Psoas muscle (tissue), 8 donors: Measurements from ENCODE around the gene GRIA3. TPM values are rescaled to one million over a fixed set of nuclear protein-coding genes. Genes with fewer than 3 reads are reported as not detected.

Experiments
- ATAC-seq, 4 donors: fragments of 200-7000 bp; cut with Tn5 transposase; one replicate each; pipeline ENCODE4 v1.9.1; 2020; ENCODE audit warnings: moderate library complexity in 3 of 4, mild to moderate bottlenecking in 2 of 4
- DNase-seq, 2 donors: peaks; one replicate each; pipeline ENCODE4 v3.0.0-alpha.2; 2020
- H3K27ac ChIP-seq: fragments of 200-600 bp; one replicate; pipeline ENCODE4 v1.8.0; 2022
- H3K27me3 ChIP-seq, 3 donors: fragments of 200-600 bp in 1 of 3; one replicate each; pipeline versions ENCODE4 v1.6.1 to v1.8.0; 2013 to 2022; ENCODE audit warnings: low read length in 2 of 3, mild to moderate bottlenecking in 2 of 3, moderate library complexity in 1 of 3; ENCODE audit not compliant: insufficient read depth in 3 of 3
- H3K36me3 ChIP-seq, 2 donors: fragments of 200-600 bp in 1 of 2; one replicate each; pipeline versions ENCODE4 v1.6.1 to v1.8.0; 2013 to 2022; ENCODE audit warnings: low read depth in 1 of 2, mild to moderate bottlenecking in 1 of 2, moderate library complexity in 1 of 2; ENCODE audit not compliant: insufficient read depth in 1 of 2
- H3K4me1 ChIP-seq: fragments of 200-600 bp; one replicate; pipeline ENCODE4 v1.8.0; 2022
- H3K4me3 ChIP-seq: fragments of 200-600 bp; one replicate; pipeline ENCODE4 v1.8.0; 2022; ENCODE audit warnings: mild to moderate bottlenecking
- H3K9me3 ChIP-seq: fragments of 200-600 bp; one replicate; pipeline ENCODE4 v1.8.0; 2022
- whole genome bisulfite sequencing, 3 donors: extraction: QIAGEN DNeasy Blood & Tissue Kit; methylation state at CpG; one replicate each; pipeline versions ENCODE4 v1.1.6 to v1.1.7; 2013; 5-methylcytosine and 5-hydroxymethylcytosine counted together
- intact Hi-C, 2 donors: fragments of 100-400 bp; cut with DNase I; formaldehyde crosslinking; loops; one replicate each; pipeline versions ENCODE4 v1.11.0 to v1.14.2; 2022
- polyA plus RNA-seq, 3 donors: library from polyadenylated mRNA; stranded (reverse); fragments of 200-250 nt; gene quantifications; one replicate each; pipeline ENCODE4 v1.2.3, GENCODE V29; 2013
- total RNA-seq, 4 donors: library from RNA; stranded (reverse); fragmentation: NEBNext Ultra II Directional in 2 of 4; extraction: Animal tissue kit (Norgen Biotek cat#: 25700) in 2 of 4; gene quantifications; one replicate each; pipeline versions ENCODE4 v1.2.1 to v1.2.4, GENCODE V29; 2021 to 2023
- TF ChIP-seq, protein P1 (sequence below): fragments of 200-600 bp; IDR thresholded peaks from one replicate; pipeline ENCODE4 v1.8.0; 2022; ENCODE audit warnings: antibody characterized with exemption
- donor health status: healthy with polysubstance abuse.
- donor health status: DM: no; HTN: no; CAD: no; lungs with moderate emphysema.
- donor health status: Bipolar disorder and iron deficiency.
- donor health status: healthy.
- donor health status: DM: yes; HTN: yes; CAD: no.
- donor health status: DM: no; HTN: no; CAD: no.
- donor health status: DM: no; HTN: no; CAD: no.
- donor health status: DM: yes; HTN: yes; CAD: no.

GRIA3 gene
- total and polyA plus RNA-seq, 7 donors = 0.03 to 0.32 (median 0.21) TPM; not detected in 1

DNA sequence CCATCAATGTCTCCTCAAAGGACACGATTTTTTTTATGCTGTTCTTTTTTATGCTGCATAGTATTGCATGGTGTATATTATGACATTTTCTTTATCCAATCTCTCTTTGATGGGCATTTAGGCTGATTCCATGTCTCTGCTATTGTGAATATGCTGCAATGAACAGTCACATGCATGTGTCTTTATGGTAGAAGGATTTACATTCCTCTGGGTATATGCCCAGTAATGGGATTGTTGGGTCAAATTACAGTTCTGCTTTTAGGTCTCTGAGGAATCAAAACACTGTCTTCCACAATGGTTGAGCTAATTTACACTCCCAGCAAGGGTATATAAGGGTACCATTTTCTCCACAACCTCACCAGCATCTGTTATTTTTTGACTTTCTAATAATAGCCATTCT, 113.9 kb downstream of the GRIA3 start:
- Histone ChIP-seq H3K4me1 (no peaks in the 10 kb centered on the region), H3K4me3 (no peak overlapping the region), H3K9me3 (no peaks in the 10 kb centered on the region), H3K27ac (no peak overlapping the region), H3K27me3 (no peaks in the 10 kb centered on the region), H3K36me3 (no peaks in the 10 kb centered on the region)
- ATAC-seq (no peak), DNase-seq (no peak)
- TF ChIP-seq, protein P1, sequence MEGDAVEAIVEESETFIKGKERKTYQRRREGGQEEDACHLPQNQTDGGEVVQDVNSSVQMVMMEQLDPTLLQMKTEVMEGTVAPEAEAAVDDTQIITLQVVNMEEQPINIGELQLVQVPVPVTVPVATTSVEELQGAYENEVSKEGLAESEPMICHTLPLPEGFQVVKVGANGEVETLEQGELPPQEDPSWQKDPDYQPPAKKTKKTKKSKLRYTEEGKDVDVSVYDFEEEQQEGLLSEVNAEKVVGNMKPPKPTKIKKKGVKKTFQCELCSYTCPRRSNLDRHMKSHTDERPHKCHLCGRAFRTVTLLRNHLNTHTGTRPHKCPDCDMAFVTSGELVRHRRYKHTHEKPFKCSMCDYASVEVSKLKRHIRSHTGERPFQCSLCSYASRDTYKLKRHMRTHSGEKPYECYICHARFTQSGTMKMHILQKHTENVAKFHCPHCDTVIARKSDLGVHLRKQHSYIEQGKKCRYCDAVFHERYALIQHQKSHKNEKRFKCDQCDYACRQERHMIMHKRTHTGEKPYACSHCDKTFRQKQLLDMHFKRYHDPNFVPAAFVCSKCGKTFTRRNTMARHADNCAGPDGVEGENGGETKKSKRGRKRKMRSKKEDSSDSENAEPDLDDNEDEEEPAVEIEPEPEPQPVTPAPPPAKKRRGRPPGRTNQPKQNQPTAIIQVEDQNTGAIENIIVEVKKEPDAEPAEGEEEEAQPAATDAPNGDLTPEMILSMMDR = no peak
- intact Hi-C loops = no loop called here
- WGBS, 3 donors = 42 to 80% (median 64%) methylated on average over 1 of the region's 1 CpG

DNA sequence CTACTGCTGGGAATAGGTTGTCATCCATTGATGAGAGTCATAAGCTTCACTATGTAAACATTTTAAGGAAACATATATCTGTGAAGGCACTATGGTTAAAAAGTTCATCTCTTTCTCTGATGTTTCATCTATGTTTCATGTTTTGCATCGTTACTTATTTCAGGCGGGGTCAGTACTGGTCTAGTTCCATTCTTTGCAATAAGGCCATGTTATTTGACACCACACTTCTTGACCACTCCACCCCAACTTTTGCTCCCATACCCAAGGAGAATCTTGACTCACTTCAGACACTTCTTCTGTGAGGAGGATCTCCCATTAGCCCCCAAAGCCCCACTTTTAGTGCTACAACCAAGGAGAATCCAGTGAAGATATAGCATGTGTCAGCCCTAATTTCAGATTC, 119.4 kb downstream of the GRIA3 start:
- ATAC-seq (no peak), DNase-seq (no peak)
- 60 to 84% (median 67%) methylated on average over 2 of the region's 2 CpGs for WGBS, 3 donors
- TF ChIP-seq, protein P1 = no peak
- Histone ChIP-seq H3K9me3 (no peaks in the 10 kb centered on the region), H3K4me1 (no peaks in the 10 kb centered on the region), H3K4me3 (no peak overlapping the region), H3K36me3 (no peaks in the 10 kb centered on the region), H3K27me3 (no peaks in the 10 kb centered on the region), H3K27ac (no peak overlapping the region)
- intact Hi-C loops = no loop called here

DNA sequence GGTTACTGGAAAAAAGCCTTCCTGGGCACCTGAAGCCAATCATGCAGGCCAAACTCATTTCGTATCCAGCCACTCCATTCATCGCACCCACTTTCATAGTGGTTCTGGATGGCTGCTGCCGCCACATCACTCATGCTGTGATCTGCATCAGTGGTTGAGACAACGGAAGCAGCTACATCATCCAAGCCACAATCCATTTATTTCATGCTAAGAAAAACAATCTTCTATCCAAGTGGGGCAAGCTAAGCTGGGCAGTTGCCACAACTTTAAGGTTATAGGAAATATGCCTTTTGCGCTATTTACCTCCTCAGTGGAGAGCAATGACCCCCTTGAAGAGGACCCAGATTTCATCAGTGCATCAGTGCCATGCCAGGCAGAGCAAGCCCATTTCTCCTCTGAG, 124.6 kb downstream of the GRIA3 start:
- no peak overlapping the region for H3K4me3 ChIP-seq
- H3K4me1 ChIP-seq = no peaks in the 10 kb centered on the region
- ATAC-seq = no peak
- no peaks in the 10 kb centered on the region for H3K36me3 ChIP-seq
- DNase-seq = no peak
- intact Hi-C loops = no loop called here
- no peak overlapping the region for H3K27ac ChIP-seq
- no peaks in the 10 kb centered on the region for H3K9me3 ChIP-seq
- no peaks in the 10 kb centered on the region for H3K27me3 ChIP-seq
- 86 to 98% (median 88%) methylated on average over 5 of the region's 5 CpGs for WGBS, 3 donors
- TF ChIP-seq, protein P1 = no peak

DNA sequence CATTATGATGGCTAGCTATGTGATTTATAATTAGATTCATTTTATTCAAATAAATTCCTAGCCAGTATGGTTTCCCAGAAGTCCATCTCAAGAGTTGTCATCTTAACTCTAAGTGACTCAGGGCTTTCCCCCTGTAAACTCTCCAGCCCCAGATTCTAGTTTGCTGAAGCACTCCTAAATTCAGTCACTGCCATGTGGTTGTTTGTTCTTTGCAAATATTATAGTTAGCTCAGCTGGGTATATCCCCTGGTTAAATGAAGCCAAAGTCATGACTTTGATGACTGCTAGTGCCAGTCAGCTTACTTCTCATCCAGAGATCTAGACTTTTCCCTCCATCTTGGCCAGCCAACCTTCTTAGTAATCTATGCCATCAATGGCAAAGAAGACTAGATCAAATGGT, 126.0 kb downstream of the GRIA3 start:
- TF ChIP-seq, protein P1 = no peak
- Histone ChIP-seq H3K9me3 (no peaks in the 10 kb centered on the region), H3K27ac (no peak overlapping the region), H3K36me3 (no peaks in the 10 kb centered on the region), H3K4me3 (no peak overlapping the region), H3K4me1 (no peaks in the 10 kb centered on the region), H3K27me3 (no peaks in the 10 kb centered on the region)
- ATAC-seq (no peak), DNase-seq (no peak)
- intact Hi-C loops = no loop called here

DNA sequence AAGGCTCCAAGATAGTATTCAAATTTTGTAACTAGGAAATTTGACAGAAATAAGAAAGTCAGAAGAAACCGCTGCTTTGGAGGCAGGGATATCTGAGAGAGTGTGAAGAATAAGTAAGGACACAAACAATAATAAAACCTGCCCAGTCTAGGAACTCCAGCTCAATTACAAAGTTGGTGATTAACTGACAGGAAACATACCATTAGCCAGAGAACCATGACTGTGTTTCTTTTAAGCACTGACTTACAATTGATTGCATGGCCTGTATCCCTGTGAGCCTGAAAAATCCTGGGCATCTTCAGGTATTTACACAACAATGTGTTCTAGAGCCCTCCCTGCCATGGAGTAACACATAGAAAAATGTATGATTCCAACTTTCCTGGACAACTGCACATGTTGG, 127.4 kb downstream of the GRIA3 start:
- H3K27me3 ChIP-seq = no peaks in the 10 kb centered on the region
- TF ChIP-seq, protein P1 = no peak
- no peaks in the 10 kb centered on the region for H3K9me3 ChIP-seq
- H3K27ac ChIP-seq = no peak overlapping the region
- intact Hi-C loops = no loop called here
- no peaks in the 10 kb centered on the region for H3K36me3 ChIP-seq
- ATAC-seq = no peak
- no peaks in the 10 kb centered on the region for H3K4me1 ChIP-seq
- H3K4me3 ChIP-seq = no peak overlapping the region
- no peak for DNase-seq
- 50 to 62% (median 59%) methylated on average over 1 of the region's 1 CpG for WGBS, 3 donors
